PC-3 (cell line): ENCODE results near the gene ZNF384. TPM values are rescaled to one million over a fixed set of nuclear protein-coding genes. Genes with fewer than 3 reads are reported as not detected.

Experiments
- ATAC-seq: fragments of 200-7000 bp; cut with Tn5 transposase; 2 replicates; pipeline ENCODE4 v1.9.1; 2020; ENCODE audit warnings: mild to moderate bottlenecking, moderate library complexity
- BruUV-seq: library from RNA; stranded (reverse); fragments of 400-500 nt; replicated peaks from 2 replicates; lab custom pipeline; 2021; lab: Mats Ljungman, UMichigan
- CTCF ChIA-PET: fragments of 300-600 bp; sonication (Branson Sonifier 250); formaldehyde crosslinking; loops from one replicate; lab custom pipeline; 2022; ENCODE audit warnings: antibody characterized with exemption; lab: Charles Lee
- POLR2A ChIA-PET: fragments of 300-600 bp; sonication (Branson Sonifier 250); formaldehyde crosslinking; loops from one replicate; lab custom pipeline; 2022; ENCODE audit warnings: antibody characterized with exemption; ENCODE audit not compliant: unreplicated experiment; lab: Charles Lee
- DNase-seq: peaks from one replicate; pipeline ENCODE4 v3.0.0-alpha.2; 2015
- H2AFZ ChIP-seq: fragments of 300-600 bp; sonication (generic); 2 replicates; pipeline ENCODE4 v1.6.0; 2016; ENCODE audit warnings: antibody characterized with exemption, low read length
- H3F3A ChIP-seq: fragments of 300-600 bp; sonication (generic); one replicate; pipeline ENCODE4 v1.6.0; 2017; ENCODE audit warnings: antibody characterized with exemption, low read length, control low read depth, mild to moderate bottlenecking; ENCODE audit not compliant: unreplicated experiment
- H3K27ac ChIP-seq: fragments of 300-600 bp; sonication (generic); 2 replicates; pipeline ENCODE4 v1.5.1; 2016; ENCODE audit warnings: mild to moderate bottlenecking, low read length
- H3K27me3 ChIP-seq: fragments of 300-600 bp; sonication (generic); 2 replicates; pipeline ENCODE4 v1.6.1; 2016; ENCODE audit warnings: low read length, mixed read lengths
- H3K36me3 ChIP-seq: fragments of 300-600 bp; sonication (generic); 2 replicates; pipeline ENCODE4 v1.6.1; 2016; ENCODE audit warnings: low read depth, mixed run types, low read length, mixed read lengths
- H3K4me1 ChIP-seq: fragments of 300-600 bp; sonication (generic); 2 replicates; pipeline ENCODE4 v1.5.1; 2016; ENCODE audit warnings: low read length; ENCODE audit not compliant: insufficient read depth
- H3K4me2 ChIP-seq: fragments of 300-600 bp; sonication (generic); 2 replicates; pipeline ENCODE4 v1.6.0; 2016; ENCODE audit warnings: low read length
- H3K4me3 ChIP-seq: fragments of 300-600 bp; sonication (generic); 2 replicates; pipeline ENCODE4 v1.5.1; 2016; ENCODE audit warnings: mild to moderate bottlenecking, low read length, mixed read lengths
- H3K79me2 ChIP-seq: fragments of 300-600 bp; sonication (generic); 2 replicates; pipeline ENCODE4 v1.6.1; 2017; ENCODE audit warnings: low read length, mixed read lengths
- H3K9ac ChIP-seq: fragments of 300-600 bp; sonication (generic); 2 replicates; pipeline ENCODE4 v1.6.0; 2016; ENCODE audit warnings: mild to moderate bottlenecking, low read length
- H3K9me2 ChIP-seq: fragments of 300-600 bp; sonication (generic); replicated peaks from 2 replicates; pipeline ENCODE4 v1.6.1; 2016; ENCODE audit warnings: mixed run types, low read length, mixed read lengths
- H3K9me3 ChIP-seq: fragments of 300-600 bp; sonication (generic); 2 replicates; pipeline ENCODE4 v1.6.1; 2016; ENCODE audit warnings: low read length, mixed read lengths
- H4K20me1 ChIP-seq: fragments of 300-600 bp; sonication (generic); 2 replicates; pipeline ENCODE4 v1.6.1; 2016; ENCODE audit warnings: low read length, mixed read lengths
- CTCF ChIP-seq: fragments of 300-600 bp; sonication (generic); conservative IDR thresholded peaks from 2 replicates; pipeline ENCODE4 v1.5.1; 2017; ENCODE audit warnings: antibody characterized with exemption, low read depth, mild to moderate bottlenecking, low read length
- EZH2 ChIP-seq: fragments of 300-600 bp; sonication (generic); IDR thresholded peaks from one replicate; pipeline ENCODE4 v1.6.1; 2017; ENCODE audit warnings: antibody characterized with exemption, mild to moderate bottlenecking, low read length; ENCODE audit not compliant: unreplicated experiment
- EZH2phosphoT487 ChIP-seq: fragments of 300-600 bp; sonication (generic); IDR thresholded peaks from 2 replicates; pipeline ENCODE4 v1.6.1; 2018; ENCODE audit warnings: mild to moderate bottlenecking, antibody characterized with exemption, low read length, borderline replicate concordance
- intact Hi-C: fragments of 100-400 bp; cut with micrococcal nuclease; formaldehyde crosslinking; loops from 2 replicates; pipeline ENCODE4 v1.9.0; 2023
- total RNA-seq: library from RNA; depleted of rRNA; stranded (reverse); fragments of >200 nt; gene quantifications from 2 replicates; pipeline ENCODE4 v1.2.3, GENCODE V29; 2014

ZNF384 gene
- total RNA-seq, 1 experiment from 2014 or later, result 22.3 TPM

- TSS peak; percentile 73 for BruUV-seq
Measured at GRCh38 chr12:6724409-6724797, 35.2 kb upstream of the ZNF384 start.

GRCh38 chr12:6723607-6724408, 34.6 kb upstream of the ZNF384 start, which contains the start of gene COPS7A:
TSS of gene COPS7A (plus strand) at chr12:6724046. CDS start at chr12:6724657, 611 bp downstream.
- Histone ChIP-seq H3K36me3 (peaks cover 4% of the 10 kb centered on the region; the same call in 1 of the 2 replicates), H3K4me1 (peaks cover 17% of the 10 kb centered on the region), H3K9me3 (no peaks in the 10 kb centered on the region), H3K27me3 (no peaks in the 10 kb centered on the region), H3K9ac (peak within 1 kb of the TSS; percentile 88), H3K9me2 (no peaks in the 10 kb centered on the region), H2AFZ (peak within 1 kb of the TSS; percentile 98), H3K79me2 (peaks cover 13% of the 10 kb centered on the region), H3K4me2 (peak within 1 kb of the TSS; percentile 98), H4K20me1 (no peaks in the 10 kb centered on the region), H3K27ac (peak within 1 kb of the TSS; percentile 64), H3F3A (no peaks in the 10 kb centered on the region), H3K4me3 (peak within 1 kb of the TSS; percentile 85)
- TF ChIP-seq EZH2phosphoT487 (no peak), EZH2 (no peak), CTCF (no peak)
- no TSS peak for BruUV-seq
- DNase-seq (peak; percentile 96), ATAC-seq (peak; percentile 96)
- ChIA-PET CTCF (interaction anchor here (0.6 kb wide), 1 partner anchor 111 kb away, joined by 4 read pairs; no protein-coding TSS in a partner anchor), POLR2A (interaction anchor here (0.5 to 1.1 kb wide), 3 partner anchors 25 to 253 kb away, joined by 4 to 13 read pairs (median 4); partner anchors contain the start of gene ZNF384)
- intact Hi-C loops, result loop anchor here (1.0 kb wide), 1 partner anchor 35 kb away; the partner anchor contains the start of gene ZNF384

More at GRCh38 chr12:6724409-6724797, 35.2 kb upstream of the ZNF384 start:
- DNase-seq, result peak; percentile 8
- CTCF ChIA-PET, result no interaction called here
- peak; percentile 18 for ATAC-seq
- intact Hi-C loops, result loop anchor here (1.0 kb wide), 1 partner anchor 35 kb away; the partner anchor contains the start of gene ZNF384
- H3K9ac ChIP-seq, result peak overlapping the region; percentile 88
- POLR2A ChIA-PET, result interaction anchor here (1.1 kb wide), 1 partner anchor 35 kb away, joined by 13 read pairs; the partner anchor contains the start of gene ZNF384
- no peaks in the 10 kb centered on the region for H3F3A ChIP-seq
- H3K36me3 ChIP-seq, result peaks cover 8% of the 10 kb centered on the region; the same call in 1 of the 2 replicates
- H4K20me1 ChIP-seq, result no peaks in the 10 kb centered on the region
- H3K4me3 ChIP-seq, result peak overlapping the region; percentile 85
- no peaks in the 10 kb centered on the region for H3K9me2 ChIP-seq
- H3K27me3 ChIP-seq, result no peaks in the 10 kb centered on the region
- peak overlapping the region; percentile 64 for H2AFZ ChIP-seq
- no peaks in the 10 kb centered on the region for H3K9me3 ChIP-seq
- peak overlapping the region; percentile 64 for H3K27ac ChIP-seq
- H3K79me2 ChIP-seq, result peaks cover 13% of the 10 kb centered on the region
- H3K4me2 ChIP-seq, result peak overlapping the region; percentile 98
- H3K4me1 ChIP-seq, result peaks cover 17% of the 10 kb centered on the region
- TF ChIP-seq EZH2phosphoT487 (no peak), CTCF (no peak), EZH2 (no peak)
